PFSK-1 (cell line): ENCODE data around the gene TULP4.

Experiments used
- FOXP2 ChIP-seq: optimal IDR thresholded peaks from 2 replicates; pipeline ENCODE3; 2011; ENCODE audit warnings: borderline replicate concordance, control low read depth, inconsistent platforms; ENCODE audit not compliant: insufficient read depth; ENCODE audit errors: extremely low read length, extremely low read depth
- POLR2AphosphoS5 ChIP-seq: IDR thresholded peaks from 2 replicates; pipeline ENCODE4 v1.6.1; 2012; ENCODE audit warnings: low read depth, mild to moderate bottlenecking, control low read depth, low read length, moderate library complexity
- SIN3A ChIP-seq: IDR thresholded peaks from 2 replicates; pipeline ENCODE4 v1.6.1; 2012; ENCODE audit warnings: mild to moderate bottlenecking, low read length, moderate library complexity, borderline replicate concordance; ENCODE audit not compliant: insufficient read depth
- TAF1 ChIP-seq: IDR thresholded peaks from 2 replicates; pipeline ENCODE4 v1.6.1; 2012; ENCODE audit warnings: low read length, control low read depth, borderline replicate concordance; ENCODE audit not compliant: insufficient read depth
- TF ChIP-seq, protein P1 (sequence below), 2 experiments: IDR thresholded peaks; 2 replicates each; pipeline versions ENCODE4 v1.6.1 to v1.8.0; 2011 to 2012; ENCODE audit warnings: low read depth in 2 of 2, low read length in 2 of 2, control low read depth in 1 of 2, inconsistent platforms in 1 of 2, mild to moderate bottlenecking in 1 of 2, moderate library complexity in 1 of 2; ENCODE audit not compliant: insufficient read depth in 1 of 2

TULP4 gene

DNA sequence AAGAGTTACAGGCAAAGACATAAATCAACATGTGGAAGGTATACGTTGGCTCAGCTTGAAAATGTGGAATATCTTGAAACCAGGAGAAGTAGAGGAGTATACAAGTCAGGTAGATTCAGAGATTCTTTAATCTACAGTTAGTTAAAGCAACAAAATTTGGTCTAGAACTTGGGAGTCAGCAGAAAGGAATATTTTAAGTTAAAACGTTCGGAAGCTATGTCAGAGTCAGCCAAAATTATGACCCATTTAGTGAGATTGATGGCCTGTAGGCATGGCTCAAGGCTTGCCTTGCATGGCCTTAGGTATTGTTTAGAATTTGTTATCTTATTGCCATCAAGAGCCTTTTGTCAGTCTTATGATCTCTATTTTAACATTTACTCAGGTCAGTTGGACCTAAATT lies 153.5 kb downstream of the TULP4 start:
- TF ChIP-seq, protein P1, sequence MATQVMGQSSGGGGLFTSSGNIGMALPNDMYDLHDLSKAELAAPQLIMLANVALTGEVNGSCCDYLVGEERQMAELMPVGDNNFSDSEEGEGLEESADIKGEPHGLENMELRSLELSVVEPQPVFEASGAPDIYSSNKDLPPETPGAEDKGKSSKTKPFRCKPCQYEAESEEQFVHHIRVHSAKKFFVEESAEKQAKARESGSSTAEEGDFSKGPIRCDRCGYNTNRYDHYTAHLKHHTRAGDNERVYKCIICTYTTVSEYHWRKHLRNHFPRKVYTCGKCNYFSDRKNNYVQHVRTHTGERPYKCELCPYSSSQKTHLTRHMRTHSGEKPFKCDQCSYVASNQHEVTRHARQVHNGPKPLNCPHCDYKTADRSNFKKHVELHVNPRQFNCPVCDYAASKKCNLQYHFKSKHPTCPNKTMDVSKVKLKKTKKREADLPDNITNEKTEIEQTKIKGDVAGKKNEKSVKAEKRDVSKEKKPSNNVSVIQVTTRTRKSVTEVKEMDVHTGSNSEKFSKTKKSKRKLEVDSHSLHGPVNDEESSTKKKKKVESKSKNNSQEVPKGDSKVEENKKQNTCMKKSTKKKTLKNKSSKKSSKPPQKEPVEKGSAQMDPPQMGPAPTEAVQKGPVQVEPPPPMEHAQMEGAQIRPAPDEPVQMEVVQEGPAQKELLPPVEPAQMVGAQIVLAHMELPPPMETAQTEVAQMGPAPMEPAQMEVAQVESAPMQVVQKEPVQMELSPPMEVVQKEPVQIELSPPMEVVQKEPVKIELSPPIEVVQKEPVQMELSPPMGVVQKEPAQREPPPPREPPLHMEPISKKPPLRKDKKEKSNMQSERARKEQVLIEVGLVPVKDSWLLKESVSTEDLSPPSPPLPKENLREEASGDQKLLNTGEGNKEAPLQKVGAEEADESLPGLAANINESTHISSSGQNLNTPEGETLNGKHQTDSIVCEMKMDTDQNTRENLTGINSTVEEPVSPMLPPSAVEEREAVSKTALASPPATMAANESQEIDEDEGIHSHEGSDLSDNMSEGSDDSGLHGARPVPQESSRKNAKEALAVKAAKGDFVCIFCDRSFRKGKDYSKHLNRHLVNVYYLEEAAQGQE (IDR thresholded peaks at IDR 0.05; ENCODE audit: insufficient read depth in 1 of 2, low read depth in 2 of 2, low read length in 2 of 2) = no peak
- TF ChIP-seq FOXP2 (no peak), TAF1 (no peak), SIN3A (no peak), POLR2AphosphoS5 (no peak)

DNA sequence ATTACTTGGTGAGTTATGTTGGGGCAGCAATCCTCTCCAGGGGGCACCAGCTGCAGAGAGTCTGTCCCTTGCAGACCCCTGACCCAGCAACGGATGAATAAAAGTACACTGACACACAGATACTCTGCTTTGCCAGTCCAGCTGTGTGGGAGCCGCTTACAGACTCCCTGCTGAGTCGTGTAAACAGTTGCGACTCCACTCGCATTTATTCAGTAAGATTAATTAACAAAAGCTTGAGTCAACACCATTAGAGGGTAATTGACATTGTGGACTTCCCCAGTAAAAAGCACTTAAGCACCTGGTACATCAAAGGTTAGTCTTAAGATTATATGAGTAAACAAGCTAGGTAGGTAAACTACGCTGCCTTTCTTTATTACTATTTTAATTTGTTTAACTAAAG lies 155.7 kb downstream of the TULP4 start:
- TF ChIP-seq SIN3A = no peak
- TF ChIP-seq, protein P1 (IDR thresholded peaks at IDR 0.05; ENCODE audit: insufficient read depth in 1 of 2, low read depth in 2 of 2, low read length in 2 of 2) = no peak
- TF ChIP-seq FOXP2 = no peak
- no peak for TF ChIP-seq TAF1
- TF ChIP-seq POLR2AphosphoS5 = no peak

DNA sequence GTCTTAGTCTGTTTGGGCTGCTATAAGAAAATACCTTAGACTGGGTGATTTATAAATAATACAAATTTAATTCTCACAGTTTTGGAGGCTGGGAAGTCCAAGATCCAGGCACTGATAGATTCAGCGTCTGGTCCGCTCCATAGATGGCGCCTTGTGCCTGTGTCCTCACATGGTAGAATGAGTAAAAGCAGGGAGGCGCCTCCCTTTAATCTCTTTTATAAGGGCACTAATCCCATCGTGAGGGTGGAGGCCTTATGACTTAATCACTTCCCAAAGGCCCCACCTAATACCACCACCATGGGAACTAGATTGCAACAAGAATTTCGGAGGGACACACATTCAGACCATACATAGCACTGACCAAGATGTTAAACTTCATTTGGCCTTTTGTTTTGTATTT lies 156.4 kb downstream of the TULP4 start:
- TF ChIP-seq TAF1 = no peak
- TF ChIP-seq, protein P1 (IDR thresholded peaks at IDR 0.05; ENCODE audit: insufficient read depth in 1 of 2, low read depth in 2 of 2, low read length in 2 of 2) = no peak
- no peak for TF ChIP-seq POLR2AphosphoS5
- no peak for TF ChIP-seq FOXP2
- no peak for TF ChIP-seq SIN3A

DNA sequence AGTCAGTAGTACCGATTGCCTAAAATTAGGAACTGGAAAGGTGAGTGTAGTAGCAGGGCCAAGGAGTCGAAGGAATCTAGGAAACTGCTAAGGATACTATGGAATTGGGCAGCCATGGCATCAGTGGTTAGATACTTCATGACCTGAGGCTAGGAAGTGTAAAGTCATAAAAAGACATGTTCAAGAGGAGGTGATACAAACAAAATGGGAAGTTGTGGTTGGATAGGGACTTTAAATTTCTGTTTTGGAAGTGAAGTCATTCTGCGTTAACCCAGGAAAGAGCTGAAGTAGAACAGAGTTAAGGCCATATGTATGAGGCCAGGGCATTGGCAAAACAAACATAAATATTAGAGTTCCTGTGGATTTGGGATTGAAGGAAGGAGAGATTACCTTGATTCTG lies 159.1 kb downstream of the TULP4 start:
- no peak for TF ChIP-seq FOXP2

DNA sequence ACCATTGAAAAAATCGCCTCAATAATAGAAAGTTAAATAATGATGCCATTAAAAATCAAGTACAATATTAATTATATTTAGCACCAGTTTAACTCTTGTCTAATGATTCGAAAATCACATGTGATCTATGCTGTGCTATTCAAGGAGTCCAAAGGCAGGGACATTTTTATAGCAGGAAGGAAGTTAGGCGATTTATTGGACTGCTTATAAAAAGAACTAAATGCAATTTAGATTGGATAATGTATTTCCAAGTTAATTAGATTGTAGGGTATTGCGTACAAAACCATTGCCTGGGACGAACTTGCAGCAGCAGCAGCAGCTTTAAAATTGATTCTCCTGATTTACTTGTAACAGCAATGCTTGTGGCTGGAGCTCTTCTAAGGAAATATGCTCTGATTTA lies 160.2 kb downstream of the TULP4 start:
- no peak for TF ChIP-seq FOXP2
- TF ChIP-seq TAF1 = no peak
- TF ChIP-seq POLR2AphosphoS5 = no peak
- TF ChIP-seq SIN3A = no peak
- TF ChIP-seq, protein P1 (IDR thresholded peaks at IDR 0.05; ENCODE audit: insufficient read depth in 1 of 2, low read depth in 2 of 2, low read length in 2 of 2) = no peak

DNA sequence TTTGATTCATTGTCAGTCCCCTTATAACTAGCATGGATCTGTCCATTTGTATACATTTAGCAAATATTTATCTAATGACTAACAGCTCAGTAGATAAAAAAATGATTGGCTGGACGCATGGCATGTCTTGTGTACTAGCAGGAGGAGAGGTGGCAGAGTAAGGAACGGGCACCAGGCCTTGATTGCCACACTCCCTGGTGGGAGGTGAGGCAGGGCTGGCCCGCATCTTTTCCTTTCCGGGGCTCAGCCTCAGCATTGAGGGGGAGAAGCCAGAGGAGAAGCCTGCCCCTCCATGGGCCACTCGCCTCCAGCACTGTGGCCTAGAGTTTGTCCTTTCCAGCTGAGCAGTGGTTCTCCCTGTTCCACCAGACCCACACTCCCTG lies 162.7 kb downstream of the TULP4 start:
- TF ChIP-seq FOXP2 (no peak), TAF1 (no peak), SIN3A (no peak), POLR2AphosphoS5 (no peak)
- TF ChIP-seq, protein P1 (IDR thresholded peaks at IDR 0.05; ENCODE audit: insufficient read depth in 1 of 2, low read depth in 2 of 2, low read length in 2 of 2) = no peak
